HG03342 (cell line): ENCODE data around the gene CYSLTR2.

Experiments
- ATAC-seq: cut with Tn5 transposase; IDR thresholded peaks from one replicate; pipeline ENCODE4 v1.9.1; 2021; ENCODE audit warnings: mild to moderate bottlenecking, moderate library complexity; ENCODE audit not compliant: unreplicated experiment

Gene CYSLTR2

GRCh38 chr13:48737689-48738088 is 84.0 kb downstream of the CYSLTR2 start:
- ATAC-seq, result no peak

GRCh38 chr13:48738311-48738710 is 84.6 kb downstream of the CYSLTR2 start:
- ATAC-seq, result no peak

GRCh38 chr13:48739386-48739964 is 85.7 kb downstream of the CYSLTR2 start:
- ATAC-seq, result no peak

DNA sequence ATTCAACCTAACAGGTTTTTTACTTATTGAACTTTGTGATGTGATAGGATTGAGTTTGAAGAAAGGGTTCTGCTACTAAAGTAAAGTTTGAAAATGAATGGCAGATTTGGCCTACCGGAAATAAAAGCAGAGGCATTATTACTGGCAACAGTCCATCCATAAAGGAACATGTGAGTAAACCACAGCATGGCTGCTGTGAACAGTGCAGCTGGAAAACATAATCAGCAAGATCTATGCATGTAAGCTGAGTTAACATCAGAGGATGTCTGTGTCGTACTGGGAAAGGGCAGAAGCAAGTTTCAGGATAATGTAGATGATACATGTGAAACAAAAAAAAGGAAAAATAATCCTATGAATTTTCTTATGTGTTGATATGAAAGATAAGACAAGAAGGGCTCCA is 87.6 kb downstream of the CYSLTR2 start:
- no peak for ATAC-seq

DNA sequence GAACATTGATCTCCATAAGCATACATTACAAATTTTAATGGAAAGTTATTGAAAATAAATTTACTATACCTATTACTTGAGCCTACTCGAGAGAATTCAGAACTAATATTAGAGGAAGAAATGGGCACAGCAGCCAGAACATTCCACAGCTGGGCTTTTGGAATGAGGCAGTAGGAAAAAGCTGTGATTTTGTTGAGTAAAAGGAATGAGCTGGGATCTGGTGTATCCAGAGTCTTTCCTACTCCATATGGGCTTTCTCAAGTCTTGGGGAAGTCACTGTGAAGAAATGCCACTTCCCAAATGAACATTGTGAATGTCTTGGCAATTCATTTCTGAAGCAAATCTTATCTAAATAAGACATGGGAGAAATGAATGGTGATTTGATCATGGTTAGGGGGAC is 93.1 kb downstream of the CYSLTR2 start:
- no peak for ATAC-seq

- ATAC-seq, result no peak
Observed at GRCh38 chr13:48748681-48749080, 95.0 kb downstream of the CYSLTR2 start.

GRCh38 chr13:48749144-48749543 is 95.4 kb downstream of the CYSLTR2 start:
- ATAC-seq, result no peak

GRCh38 chr13:48749699-48750473 is 96.2 kb downstream of the CYSLTR2 start:
- peak; percentile 93 for ATAC-seq

DNA sequence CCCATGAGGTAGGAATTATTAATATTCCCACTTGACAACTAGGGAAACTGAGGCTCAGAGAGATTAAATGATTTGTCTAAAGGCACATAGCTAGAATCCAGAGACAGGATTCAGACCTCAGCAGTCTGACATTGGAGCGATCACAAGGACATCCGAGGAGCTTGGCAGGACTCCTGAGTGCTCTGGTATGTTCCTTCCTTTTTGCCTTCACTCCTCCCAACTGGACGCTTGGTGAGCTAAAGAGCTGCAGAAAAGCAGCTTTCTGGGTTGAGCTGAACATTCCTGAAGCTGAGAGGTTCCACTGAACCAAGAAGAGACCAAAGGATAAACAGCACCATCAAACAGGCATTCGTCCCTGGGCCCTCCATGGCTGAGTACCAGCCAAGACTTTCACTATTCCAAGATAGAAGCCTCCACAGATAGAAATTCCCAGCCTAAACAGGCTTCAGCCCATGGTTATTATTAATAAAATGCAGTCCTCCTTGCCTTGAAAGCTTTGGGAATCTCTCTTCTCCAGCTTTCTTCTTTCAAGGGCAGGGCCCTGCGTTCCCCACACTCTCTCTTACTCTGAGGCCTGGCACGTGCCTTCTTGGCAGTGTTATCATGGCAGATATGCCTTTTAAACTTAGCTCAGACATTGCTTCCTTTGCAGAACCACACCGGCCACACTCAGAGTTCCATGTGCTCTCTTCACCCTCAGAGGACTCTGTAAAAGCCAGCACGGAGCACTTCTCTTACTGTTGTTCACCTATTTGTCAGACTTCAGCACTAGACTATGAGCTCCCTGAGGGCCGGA is 97.1 kb downstream of the CYSLTR2 start:
- ATAC-seq, result no peak

GRCh38 chr13:48760626-48761025 is 106.9 kb downstream of the CYSLTR2 start:
- ATAC-seq, result no peak
